A549 (cell line): ENCODE results near the gene TOP3B.

Experiments used
- CTCF ChIP-seq: fragments of >200 bp; sonication (Bioruptor Twin); formaldehyde crosslinking; IDR thresholded peaks from 3 replicates; pipeline ENCODE4 v1.5.1; 2016
- POLR2A ChIP-seq: IDR thresholded peaks from 2 replicates; pipeline ENCODE4 v1.6.1; 2012; ENCODE audit warnings: mild to moderate bottlenecking, low read length
- ZC3H11A ChIP-seq: fragments of 450-650 bp; IDR thresholded peaks from 2 replicates; pipeline ENCODE4 v1.6.1; 2014; ENCODE audit warnings: antibody characterized with exemption, mild to moderate bottlenecking
- TF ChIP-seq, protein P1 (sequence below): IDR thresholded peaks from 2 replicates; pipeline ENCODE4 v1.6.1; 2012; ENCODE audit warnings: low read depth, borderline replicate concordance
- TF ChIP-seq, protein P2 (sequence below): fragments of 150-350 bp; IDR thresholded peaks from 2 replicates; pipeline ENCODE4 v1.6.1; 2014; ENCODE audit warnings: low read depth, mild to moderate bottlenecking, low read length

DNA sequence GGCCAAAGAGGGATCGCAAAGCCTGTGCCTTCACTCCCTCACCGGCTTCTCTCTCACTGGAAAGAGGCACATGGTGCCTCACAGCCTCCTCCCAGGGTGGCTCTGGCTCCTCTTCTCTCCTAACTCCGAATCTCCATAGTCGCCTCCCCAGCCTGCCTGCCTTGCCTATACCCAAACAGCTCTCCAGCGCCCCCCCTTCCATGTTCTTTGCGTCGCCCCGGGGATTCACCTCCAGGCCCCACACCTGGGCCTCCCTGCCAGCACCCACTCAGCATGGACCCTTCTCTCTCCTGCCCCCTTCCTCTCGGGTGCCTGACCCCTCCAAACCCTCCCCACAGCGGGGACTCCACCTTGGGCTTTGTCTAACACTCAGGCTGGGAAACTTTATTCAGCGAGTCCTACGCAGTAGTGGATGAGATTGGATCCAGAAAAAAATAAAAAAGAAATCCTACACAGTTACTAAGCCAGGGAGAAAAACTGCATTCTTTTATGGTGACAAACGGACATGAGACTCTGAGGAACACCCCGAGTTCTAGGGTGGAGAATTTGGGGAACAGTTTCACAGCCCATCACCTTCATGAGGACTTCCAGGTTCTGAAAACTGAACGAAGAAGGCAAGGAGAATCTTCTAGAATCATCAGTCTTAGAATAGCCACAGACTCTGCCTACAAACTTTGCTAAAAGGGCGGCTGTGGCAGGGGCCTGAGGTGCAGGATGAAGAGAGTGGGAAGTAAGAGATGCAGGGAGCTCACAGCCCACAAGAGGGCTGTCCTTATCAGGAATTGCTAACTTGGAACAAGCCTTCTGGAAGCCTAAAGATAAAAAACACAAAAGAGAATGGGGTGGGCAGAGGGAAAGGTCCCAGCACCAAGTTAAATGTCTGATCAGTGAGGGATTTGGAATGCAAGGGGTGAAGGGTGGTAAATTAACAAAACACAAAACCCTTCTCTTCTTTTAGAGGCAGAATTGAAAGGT, 35.3 kb downstream of the TOP3B start:
- TF ChIP-seq POLR2A (no peak), CTCF (0 out of 3 replicates have a peak, but pooled peaks have one; percentile 6), ZC3H11A (no peak)
- TF ChIP-seq, protein P1, sequence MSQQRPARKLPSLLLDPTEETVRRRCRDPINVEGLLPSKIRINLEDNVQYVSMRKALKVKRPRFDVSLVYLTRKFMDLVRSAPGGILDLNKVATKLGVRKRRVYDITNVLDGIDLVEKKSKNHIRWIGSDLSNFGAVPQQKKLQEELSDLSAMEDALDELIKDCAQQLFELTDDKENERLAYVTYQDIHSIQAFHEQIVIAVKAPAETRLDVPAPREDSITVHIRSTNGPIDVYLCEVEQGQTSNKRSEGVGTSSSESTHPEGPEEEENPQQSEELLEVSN, result no peak
- TF ChIP-seq, protein P2, sequence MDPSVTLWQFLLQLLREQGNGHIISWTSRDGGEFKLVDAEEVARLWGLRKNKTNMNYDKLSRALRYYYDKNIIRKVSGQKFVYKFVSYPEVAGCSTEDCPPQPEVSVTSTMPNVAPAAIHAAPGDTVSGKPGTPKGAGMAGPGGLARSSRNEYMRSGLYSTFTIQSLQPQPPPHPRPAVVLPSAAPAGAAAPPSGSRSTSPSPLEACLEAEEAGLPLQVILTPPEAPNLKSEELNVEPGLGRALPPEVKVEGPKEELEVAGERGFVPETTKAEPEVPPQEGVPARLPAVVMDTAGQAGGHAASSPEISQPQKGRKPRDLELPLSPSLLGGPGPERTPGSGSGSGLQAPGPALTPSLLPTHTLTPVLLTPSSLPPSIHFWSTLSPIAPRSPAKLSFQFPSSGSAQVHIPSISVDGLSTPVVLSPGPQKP, result no peak
